HG02759 (cell line): Measurements from ENCODE around the gene AP5S1.

Experiments
- ATAC-seq: cut with Tn5 transposase; IDR thresholded peaks from one replicate; pipeline ENCODE4 v1.9.1; 2021; ENCODE audit warnings: mild to moderate bottlenecking, moderate library complexity; ENCODE audit not compliant: unreplicated experiment

The AP5S1 gene

GRCh38 chr20:3820048-3820900, at the start of gene AP5S1:
TSS of gene AP5S1 (plus strand) at chr20:3820547. CDS start at chr20:3822118, 1,571 bp downstream.
- ATAC-seq, result peak; percentile 85

- ATAC-seq, result no peak
Observed at GRCh38 chr20:3771552-3772058, 48.7 kb upstream of the AP5S1 start.

GRCh38 chr20:3775457-3776108, 44.8 kb upstream of the AP5S1 start:
- ATAC-seq, result no peak

GRCh38 chr20:3777381-3777715, 43.0 kb upstream of the AP5S1 start:
- no peak for ATAC-seq

GRCh38 chr20:3777716-3778629, 42.4 kb upstream of the AP5S1 start:
- ATAC-seq, result no peak

- no peak for ATAC-seq
Observed at GRCh38 chr20:3778976-3779375, 41.4 kb upstream of the AP5S1 start.

- ATAC-seq, result peak; percentile 64
Observed at GRCh38 chr20:3781153-3781910, 39.0 kb upstream of the AP5S1 start, which contains the start of gene SPEF1. TSS of gene SPEF1 (minus strand) at chr20:3781448. CDS start at chr20:3781287, 161 bp downstream.

- ATAC-seq, result no peak
Observed at GRCh38 chr20:3782597-3782996, 37.8 kb upstream of the AP5S1 start.

- ATAC-seq, result no peak
Observed at GRCh38 chr20:3783068-3783489, 37.3 kb upstream of the AP5S1 start.

GRCh38 chr20:3783511-3784195, 36.7 kb upstream of the AP5S1 start:
- ATAC-seq, result no peak

GRCh38 chr20:3784216-3784853, 36.0 kb upstream of the AP5S1 start:
- no peak for ATAC-seq

- ATAC-seq, result no peak
Observed at GRCh38 chr20:3784863-3785239, 35.5 kb upstream of the AP5S1 start.

- no peak for ATAC-seq
Observed at GRCh38 chr20:3785240-3786125, 34.9 kb upstream of the AP5S1 start.

- peak; percentile 31 for ATAC-seq
Observed at GRCh38 chr20:3786126-3786484, 34.2 kb upstream of the AP5S1 start.

- peak; percentile 90 for ATAC-seq
Observed at GRCh38 chr20:3786665-3787323, 33.6 kb upstream of the AP5S1 start, which contains the start of gene CENPB. TSS of gene CENPB (minus strand) at chr20:3786740. CDS start at chr20:3786483, 257 bp downstream.

GRCh38 chr20:3787324-3788014, 32.9 kb upstream of the AP5S1 start:
- ATAC-seq, result no peak

- ATAC-seq, result no peak
Observed at GRCh38 chr20:3788685-3789155, 31.6 kb upstream of the AP5S1 start.
